Testis (tissue), 2 donors: ENCODE data around the gene SLC51A.

Experiments used
- CTCF ChIP-seq, 3 experiments: fragments of 450-650 bp in 2 of 3; fragments of 200-600 bp in 1 of 3; sonication (generic) in 1 of 3; IDR thresholded peaks; one replicate each; pipeline ENCODE4 v1.5.1; 2016 to 2019; ENCODE audit warnings: antibody characterized with exemption in 3 of 3, mild to moderate bottlenecking in 2 of 3, moderate library complexity in 1 of 3
- POLR2A ChIP-seq: fragments of 450-650 bp; IDR thresholded peaks from one replicate; pipeline ENCODE4 v1.6.1; 2017; ENCODE audit warnings: antibody characterized with exemption, mild to moderate bottlenecking, moderate library complexity

- TF ChIP-seq CTCF (IDR thresholded peaks at IDR 0.05) (no peak), POLR2A (no peak)
These were observed 1.2 kb downstream of the SLC51A start for GRCh38 chr3:196217307-196218154.
